Prostate gland (tissue), 2 donors: ENCODE results near the gene DCC. TPM values are rescaled to one million over a fixed set of nuclear protein-coding genes. Genes with fewer than 3 reads are reported as not detected.

Experiments
- DNase-seq: peaks from one replicate; pipeline ENCODE4 v3.0.0-alpha.2; 2019; ENCODE audit warnings: low spot score
- H3K27ac ChIP-seq, 2 donors: fragments of 200-600 bp; sonication (generic); 2 replicates each; pipeline ENCODE4 v1.5.1; 2017 to 2019
- H3K27me3 ChIP-seq: fragments of 200-600 bp; sonication (generic); replicated peaks from 2 replicates; pipeline ENCODE4 v1.5.1; 2019; ENCODE audit not compliant: insufficient read depth
- H3K36me3 ChIP-seq, 2 donors: fragments of 200-600 bp; sonication (generic); 1 replicate in 1 of 2; 2 replicates in 1 of 2; pipeline versions ENCODE4 v1.5.1 to v1.8.1; 2017 to 2019
- H3K4me1 ChIP-seq: fragments of 200-600 bp; sonication (generic); replicated peaks from 2 replicates; pipeline ENCODE4 v1.5.1; 2019
- H3K4me3 ChIP-seq, 2 donors: fragments of 200-600 bp; sonication (generic); 2 replicates each; pipeline ENCODE4 v1.5.1; 2017 to 2019
- H3K9me3 ChIP-seq: fragments of 200-600 bp; sonication (generic); 2 replicates; pipeline ENCODE4 v1.5.1; 2017
- POLR2A ChIP-seq: fragments of 450-650 bp; IDR thresholded peaks from one replicate; pipeline ENCODE4 v1.6.1; 2016; ENCODE audit warnings: antibody characterized with exemption, mild to moderate bottlenecking
- POLR2AphosphoS5 ChIP-seq: sonication (generic); formaldehyde crosslinking; IDR thresholded peaks from one replicate; pipeline ENCODE4 v1.6.1; 2017; ENCODE audit warnings: antibody characterized with exemption
- WGBS: methylation state at CpG from one replicate; pipeline ENCODE4 v1.1.5; 2018; 5-methylcytosine and 5-hydroxymethylcytosine counted together
- intact Hi-C: fragments of 100-400 bp; cut with DNase I; formaldehyde crosslinking; loops from one replicate; pipeline ENCODE4 v1.14.2; 2022
- total RNA-seq, 2 donors: library from RNA; depleted of rRNA; stranded (reverse); fragments of >200 nt; gene quantifications; one replicate each; pipeline ENCODE4 v1.1.0, GENCODE V29; 2016
- TF ChIP-seq, protein P1 (sequence below), 4 experiments: fragments of 200-600 bp in 2 of 4; fragments of 450-650 bp in 2 of 4; sonication (generic) in 2 of 4; IDR thresholded peaks; 1 replicate in 3 of 4; 2 replicates in 1 of 4; pipeline ENCODE4 v1.5.1; 2016 to 2019; ENCODE audit warnings: antibody characterized with exemption in 4 of 4, mild to moderate bottlenecking in 2 of 4, moderate library complexity in 2 of 4

The DCC gene
- total RNA-seq, 2 donors from 2014 or later: 0.55 to 3.7 TPM

DNA sequence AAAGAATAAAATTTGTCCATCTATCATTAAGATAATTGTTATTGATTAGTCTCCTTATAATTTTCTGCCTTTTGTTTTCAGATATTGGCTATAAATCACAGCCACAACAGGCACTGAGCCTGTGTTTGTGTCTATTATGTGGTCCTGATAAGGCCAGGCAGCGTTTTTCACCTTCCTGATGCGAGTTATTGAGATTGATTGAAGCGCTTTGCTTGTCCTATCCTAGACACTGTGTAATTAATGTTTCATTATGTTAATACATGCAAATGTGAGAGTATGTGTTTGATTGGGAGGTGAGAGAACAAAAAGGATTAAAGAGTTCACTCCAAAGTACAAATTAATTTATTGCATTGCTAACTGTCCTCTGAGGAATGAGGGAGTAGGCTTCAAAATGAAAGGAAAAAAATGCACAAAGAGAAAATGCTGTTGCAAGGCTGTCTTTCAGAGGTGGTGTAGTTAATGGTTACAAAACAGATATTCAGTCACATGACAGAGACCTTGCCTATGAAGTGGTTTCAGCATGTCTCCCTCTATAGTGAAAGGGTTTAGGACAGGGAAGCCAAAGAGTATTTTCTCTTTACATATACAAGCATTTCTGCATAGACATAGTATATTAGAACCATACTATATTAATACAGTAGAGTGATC is 391.1 kb downstream of the DCC start:
- no peaks in the 10 kb centered on the region for H3K27me3 ChIP-seq
- H3K36me3 ChIP-seq: no peaks in the 10 kb centered on the region
- no peak overlapping the region for H3K27ac ChIP-seq
- 87% methylated on average over 3 of the region's 3 CpGs for WGBS
- intact Hi-C loops: no loop called here
- H3K9me3 ChIP-seq: no peaks in the 10 kb centered on the region
- TF ChIP-seq, protein P1, sequence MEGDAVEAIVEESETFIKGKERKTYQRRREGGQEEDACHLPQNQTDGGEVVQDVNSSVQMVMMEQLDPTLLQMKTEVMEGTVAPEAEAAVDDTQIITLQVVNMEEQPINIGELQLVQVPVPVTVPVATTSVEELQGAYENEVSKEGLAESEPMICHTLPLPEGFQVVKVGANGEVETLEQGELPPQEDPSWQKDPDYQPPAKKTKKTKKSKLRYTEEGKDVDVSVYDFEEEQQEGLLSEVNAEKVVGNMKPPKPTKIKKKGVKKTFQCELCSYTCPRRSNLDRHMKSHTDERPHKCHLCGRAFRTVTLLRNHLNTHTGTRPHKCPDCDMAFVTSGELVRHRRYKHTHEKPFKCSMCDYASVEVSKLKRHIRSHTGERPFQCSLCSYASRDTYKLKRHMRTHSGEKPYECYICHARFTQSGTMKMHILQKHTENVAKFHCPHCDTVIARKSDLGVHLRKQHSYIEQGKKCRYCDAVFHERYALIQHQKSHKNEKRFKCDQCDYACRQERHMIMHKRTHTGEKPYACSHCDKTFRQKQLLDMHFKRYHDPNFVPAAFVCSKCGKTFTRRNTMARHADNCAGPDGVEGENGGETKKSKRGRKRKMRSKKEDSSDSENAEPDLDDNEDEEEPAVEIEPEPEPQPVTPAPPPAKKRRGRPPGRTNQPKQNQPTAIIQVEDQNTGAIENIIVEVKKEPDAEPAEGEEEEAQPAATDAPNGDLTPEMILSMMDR (IDR thresholded peaks at IDR 0.05): no peak
- no peak overlapping the region for H3K4me3 ChIP-seq
- DNase-seq: no peak
- no peaks in the 10 kb centered on the region for H3K4me1 ChIP-seq

DNA sequence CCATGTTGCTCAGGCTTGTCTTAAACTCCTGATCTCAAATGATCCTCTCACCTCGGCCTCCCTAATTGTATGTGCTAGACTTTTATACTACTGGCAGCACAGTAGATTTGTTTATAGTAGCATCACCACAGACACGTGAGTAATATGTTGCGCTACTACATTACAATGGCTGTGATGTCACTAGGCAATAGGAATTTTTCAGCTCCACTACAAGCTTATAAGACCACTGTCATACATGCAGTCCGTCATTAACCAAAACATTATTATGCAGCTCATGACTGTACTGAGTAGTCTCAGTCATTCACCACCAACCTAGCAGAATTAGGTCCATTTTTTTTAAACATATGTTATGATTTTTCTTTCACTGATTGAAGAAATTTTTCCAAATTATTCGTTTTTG is 398.9 kb downstream of the DCC start:
- no peak overlapping the region for H3K4me3 ChIP-seq
- DNase-seq: no peak
- H3K36me3 ChIP-seq: no peaks in the 10 kb centered on the region
- WGBS: 85% methylated on average over 5 of the region's 5 CpGs
- no peak overlapping the region for H3K27ac ChIP-seq
- H3K4me1 ChIP-seq: no peaks in the 10 kb centered on the region
- intact Hi-C loops: no loop called here
- H3K9me3 ChIP-seq: no peaks in the 10 kb centered on the region
- TF ChIP-seq, protein P1 (IDR thresholded peaks at IDR 0.05): no peak
- TF ChIP-seq POLR2AphosphoS5 (no peak), POLR2A (no peak)
- no peaks in the 10 kb centered on the region for H3K27me3 ChIP-seq

DNA sequence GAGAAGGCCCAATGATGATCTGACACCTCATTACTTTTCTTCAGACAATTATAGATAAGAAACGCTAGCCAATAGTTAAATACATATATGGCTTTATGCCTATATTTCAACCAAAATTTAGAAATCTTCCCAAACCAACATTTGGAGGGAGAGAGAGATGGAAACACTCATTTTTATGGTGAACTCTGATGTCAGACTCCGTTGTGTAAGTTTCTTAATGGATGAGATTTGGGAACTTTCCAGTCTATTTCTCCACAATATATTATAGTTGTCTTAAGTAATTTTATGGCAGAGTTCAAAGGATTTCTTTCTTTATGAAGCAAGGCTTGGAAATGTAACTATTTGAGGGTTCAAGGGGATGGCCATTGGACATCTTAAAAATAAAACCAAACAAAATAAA is 407.0 kb downstream of the DCC start:
- TF ChIP-seq POLR2AphosphoS5: no peak
- TF ChIP-seq POLR2A: no peak
- TF ChIP-seq, protein P1 (IDR thresholded peaks at IDR 0.05): no peak
- DNase-seq: no peak
- 42% methylated on average over 2 of the region's 2 CpGs for WGBS
- intact Hi-C loops: no loop called here
- Histone ChIP-seq H3K27me3 (no peaks in the 10 kb centered on the region), H3K4me3 (no peak overlapping the region), H3K9me3 (no peaks in the 10 kb centered on the region), H3K27ac (no peak overlapping the region), H3K36me3 (no peaks in the 10 kb centered on the region), H3K4me1 (no peaks in the 10 kb centered on the region)

DNA sequence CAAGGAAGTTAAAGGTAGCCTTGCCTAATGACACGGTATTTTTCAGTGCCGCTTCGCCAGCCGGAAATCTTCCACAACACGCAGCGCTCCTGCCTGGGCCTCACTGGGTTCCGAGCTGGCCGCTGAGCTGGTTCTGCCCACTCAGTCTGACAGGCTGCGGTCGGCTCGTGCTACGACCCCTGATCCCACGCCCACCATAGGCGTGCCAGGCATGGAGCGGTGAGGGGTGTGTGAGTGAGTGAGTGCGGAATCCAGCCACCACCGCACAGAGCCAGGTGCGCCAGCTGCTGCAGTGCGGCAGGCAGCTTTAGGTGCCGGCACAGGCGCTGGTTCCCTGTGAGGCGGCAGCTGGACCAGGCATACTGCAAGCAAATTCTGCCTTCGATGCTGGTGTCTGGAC is 407.9 kb downstream of the DCC start:
- Histone ChIP-seq H3K9me3 (no peaks in the 10 kb centered on the region), H3K4me3 (no peak overlapping the region), H3K4me1 (no peaks in the 10 kb centered on the region), H3K27me3 (no peaks in the 10 kb centered on the region), H3K36me3 (no peaks in the 10 kb centered on the region), H3K27ac (no peak overlapping the region)
- DNase-seq: no peak
- 96% methylated on average over 23 of the region's 23 CpGs for WGBS
- TF ChIP-seq POLR2A: no peak
- TF ChIP-seq, protein P1 (IDR thresholded peaks at IDR 0.05): no peak
- no peak for TF ChIP-seq POLR2AphosphoS5
- intact Hi-C loops: no loop called here

DNA sequence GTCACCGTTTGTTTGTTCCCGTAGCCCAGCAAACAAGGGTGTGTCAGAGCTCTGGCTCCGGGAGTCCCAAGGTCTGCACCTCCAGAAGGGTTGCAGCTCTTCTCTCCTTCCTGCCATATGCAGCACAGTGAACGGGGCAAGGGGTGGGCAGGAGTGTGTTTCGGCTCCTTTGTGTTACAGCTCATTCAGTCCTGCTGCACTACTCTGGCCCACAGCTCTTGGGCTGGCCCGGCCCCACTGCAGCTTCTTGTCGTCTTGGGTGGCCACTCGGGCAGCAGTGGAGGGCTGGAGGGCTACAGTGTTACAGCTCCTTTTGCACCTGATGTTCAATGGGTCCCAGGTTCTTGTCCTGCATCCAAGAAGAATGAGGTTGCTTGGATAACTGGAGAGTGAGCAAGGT is 408.3 kb downstream of the DCC start:
- Histone ChIP-seq H3K36me3 (no peaks in the 10 kb centered on the region), H3K4me3 (no peak overlapping the region), H3K27ac (no peak overlapping the region), H3K27me3 (no peaks in the 10 kb centered on the region), H3K9me3 (no peaks in the 10 kb centered on the region), H3K4me1 (no peaks in the 10 kb centered on the region)
- TF ChIP-seq POLR2A (no peak), POLR2AphosphoS5 (no peak)
- TF ChIP-seq, protein P1 (IDR thresholded peaks at IDR 0.05): no peak
- DNase-seq: no peak
- 95% methylated on average over 8 of the region's 8 CpGs for WGBS
- intact Hi-C loops: no loop called here
